Skeletal muscle tissue (tissue), 4 donors: ENCODE measurements around the gene ZNF410. TPM values are rescaled to one million over a fixed set of nuclear protein-coding genes. Genes with fewer than 3 reads are reported as not detected.
"Not testable (repeated sequence)": the region's sequence is repeated elsewhere in the genome, so short reads cannot be mapped to it uniquely, and the experiment has no call there.

Source experiments
- H3K27ac ChIP-seq: one replicate; pipeline ENCODE4 v1.7.0; 2013; ENCODE audit warnings: mild to moderate bottlenecking, low read depth, low read length, inconsistent platforms
- H3K27me3 ChIP-seq, 3 donors: one replicate each; pipeline ENCODE4 v1.7.0; 2013; ENCODE audit warnings: low read length in 3 of 3; ENCODE audit not compliant: control insufficient read depth in 3 of 3, insufficient read depth in 3 of 3
- H3K36me3 ChIP-seq, 3 donors: one replicate each; pipeline ENCODE4 v1.7.0; 2013; ENCODE audit warnings: low read length in 3 of 3; ENCODE audit not compliant: control insufficient read depth in 3 of 3, insufficient read depth in 3 of 3
- H3K4me1 ChIP-seq, 3 donors: one replicate each; pipeline ENCODE4 v1.7.0; 2013; ENCODE audit warnings: low read length in 3 of 3, mild to moderate bottlenecking in 3 of 3; ENCODE audit not compliant: control insufficient read depth in 3 of 3, insufficient read depth in 3 of 3
- H3K4me3 ChIP-seq, 3 donors: one replicate each; pipeline ENCODE4 v1.7.0; 2013; ENCODE audit warnings: low read length in 3 of 3
- H3K9ac ChIP-seq, 3 donors: one replicate each; pipeline ENCODE4 v1.7.0; 2013; ENCODE audit warnings: low read length in 3 of 3, mild to moderate bottlenecking in 3 of 3, moderate library complexity in 2 of 3, low read depth in 1 of 3
- H3K9me3 ChIP-seq, 3 donors: one replicate each; pipeline ENCODE4 v1.7.0; 2013; ENCODE audit warnings: low read length in 3 of 3; ENCODE audit not compliant: control insufficient read depth in 3 of 3
- total RNA-seq: library from RNA; depleted of rRNA; stranded (reverse); fragments of >200 nt; gene quantifications from one replicate; pipeline ENCODE4 v1.2.3, GENCODE V29; 2014
- donor health status: Osteomylitis.

The ZNF410 gene
- total RNA-seq, 1 donor from 2014 or later: 71.0 TPM

DNA sequence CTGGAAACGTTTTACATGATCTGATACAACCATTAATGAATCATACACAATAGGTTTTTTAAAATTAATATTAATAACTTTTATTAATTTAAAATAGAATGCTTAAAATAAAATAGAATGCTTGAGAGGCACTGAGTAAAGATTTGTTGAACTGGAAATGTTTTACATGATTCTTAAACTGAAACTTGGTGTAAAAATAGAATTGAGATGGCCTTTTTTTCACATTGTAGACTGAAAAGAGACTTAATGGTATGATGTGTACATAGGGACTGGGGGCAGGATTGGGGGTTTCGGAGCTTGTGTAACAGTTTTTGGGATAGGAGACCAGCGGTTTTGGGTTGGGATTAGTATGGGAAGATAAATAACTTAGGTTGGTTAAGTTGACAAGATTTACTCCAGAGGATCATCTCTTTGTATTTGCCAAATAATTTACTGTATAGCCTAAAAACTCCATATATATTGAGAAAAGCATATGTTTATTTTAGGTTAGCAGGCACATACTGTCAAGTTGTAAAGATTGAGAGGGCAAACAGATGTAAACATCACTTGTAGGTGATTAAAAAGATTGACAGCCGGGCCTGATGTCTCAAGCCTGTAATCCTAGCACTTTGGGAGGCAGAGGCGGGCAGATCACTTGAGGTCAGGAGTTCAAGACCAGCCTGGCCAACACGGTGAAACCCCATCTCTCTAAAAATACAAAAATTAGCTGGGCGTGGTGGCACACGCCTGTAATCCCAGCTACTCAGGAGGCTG lies 2.0 kb upstream of the ZNF410 start:
- Histone ChIP-seq H3K4me1 (peaks cover 9 to 19% (median 13%) of the 10 kb centered on the region in 3 donors), H3K27me3 (no peaks in the 10 kb centered on the region), H3K4me3 (no peak overlapping the region), H3K36me3 (peaks cover 2 to 9% (median 3%) of the 10 kb centered on the region in 3 donors), H3K9ac (no peak overlapping the region), H3K9me3 (no peaks in the 10 kb centered on the region), H3K27ac (no peak overlapping the region)

DNA sequence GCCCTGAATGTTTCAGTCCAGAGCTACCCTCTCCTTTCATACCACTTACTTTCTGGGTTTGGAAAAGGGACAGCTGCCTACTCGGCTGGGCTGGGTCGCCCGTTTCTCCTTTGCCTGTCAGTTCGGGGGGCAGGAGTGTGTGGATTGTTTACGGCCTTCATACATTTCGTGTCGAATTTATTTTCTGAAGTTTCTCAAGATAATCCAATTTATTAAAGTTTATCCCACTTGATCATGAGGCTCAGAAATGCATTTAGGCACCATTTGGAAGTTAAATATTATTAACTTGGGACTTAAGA lies 608 bp downstream of the ZNF410 start:
- peak overlapping the region; percentile 93 to 97 (median 94) for H3K9ac ChIP-seq
- H3K27me3 ChIP-seq: no peaks in the 10 kb centered on the region
- peak overlapping the region; percentile 84 for H3K27ac ChIP-seq
- H3K4me1 ChIP-seq: peaks cover 9 to 19% (median 13%) of the 10 kb centered on the region in 3 donors
- no peaks in the 10 kb centered on the region for H3K9me3 ChIP-seq
- H3K36me3 ChIP-seq: peaks cover 0 to 3% (median 0%) of the 10 kb centered on the region in 3 donors
- peak overlapping the region; percentile 79 to 89 (median 87) for H3K4me3 ChIP-seq

DNA sequence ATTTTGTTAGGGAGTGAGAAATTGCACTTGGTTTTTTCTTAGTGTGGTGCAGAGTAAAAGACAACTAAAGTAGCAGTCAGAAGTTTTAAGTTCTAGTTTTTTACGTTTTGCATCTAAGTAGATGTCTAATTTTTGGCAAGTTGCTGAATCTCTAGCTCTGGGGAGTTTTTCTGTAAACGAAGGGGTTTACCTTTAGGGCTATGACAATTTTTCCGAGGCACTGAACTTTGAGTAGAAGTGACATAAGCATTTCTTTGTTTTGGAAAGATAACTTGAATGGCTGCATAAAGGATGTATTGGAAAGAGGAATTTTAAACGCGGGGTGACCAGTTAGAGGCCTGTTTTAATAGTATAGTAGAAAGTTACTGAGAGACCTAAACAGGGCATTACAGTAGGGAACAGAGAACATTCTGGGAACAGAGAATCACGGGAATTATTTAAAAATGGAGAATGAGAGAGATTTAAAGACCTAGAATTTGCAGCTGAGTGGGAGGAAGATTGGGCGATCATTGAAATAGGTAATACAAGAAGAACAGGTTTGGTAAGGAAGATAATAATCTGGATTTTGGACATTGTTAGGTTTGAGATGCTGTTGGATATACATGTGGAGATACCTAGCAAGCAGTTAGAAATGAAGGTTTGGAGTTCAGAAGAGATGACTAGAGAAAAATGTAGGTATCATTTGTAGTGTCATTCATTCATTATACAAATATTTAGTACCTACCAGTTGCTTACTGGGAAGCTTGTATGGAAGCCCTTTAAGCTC lies 1.2 kb downstream of the ZNF410 start:
- Histone ChIP-seq H3K4me1 (peaks cover 9 to 19% (median 13%) of the 10 kb centered on the region in 3 donors), H3K4me3 (peak overlapping the region; percentile 79 to 89 (median 87)), H3K9me3 (no peaks in the 10 kb centered on the region), H3K36me3 (peaks cover 0 to 5% (median 4%) of the 10 kb centered on the region in 3 donors), H3K27ac (peak overlapping the region; percentile 84), H3K9ac (peak overlapping the region; percentile 93 to 97 (median 94)), H3K27me3 (no peaks in the 10 kb centered on the region)

DNA sequence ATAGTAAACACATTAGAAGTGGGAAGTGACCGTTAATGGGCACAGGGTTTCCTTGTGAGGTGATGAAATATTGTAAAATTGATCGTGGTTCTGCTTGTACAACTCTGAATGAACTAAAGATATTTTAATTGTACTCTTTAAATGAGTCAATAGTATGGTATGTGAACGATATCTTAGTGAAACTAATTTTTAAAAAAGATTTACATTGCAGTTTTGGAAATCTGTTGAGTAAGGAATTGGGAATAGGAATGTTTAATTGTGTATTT lies 1.7 kb downstream of the ZNF410 start:
- Histone ChIP-seq H3K4me1 (peaks cover 9 to 19% (median 13%) of the 10 kb centered on the region in 3 donors), H3K36me3 (peaks cover 0 to 7% (median 4%) of the 10 kb centered on the region in 3 donors), H3K4me3 (peak overlapping the region in 1 of 3 donors; percentile 89), H3K27me3 (no peaks in the 10 kb centered on the region), H3K9me3 (no peaks in the 10 kb centered on the region), H3K27ac (no peak overlapping the region), H3K9ac (no peak overlapping the region)

DNA sequence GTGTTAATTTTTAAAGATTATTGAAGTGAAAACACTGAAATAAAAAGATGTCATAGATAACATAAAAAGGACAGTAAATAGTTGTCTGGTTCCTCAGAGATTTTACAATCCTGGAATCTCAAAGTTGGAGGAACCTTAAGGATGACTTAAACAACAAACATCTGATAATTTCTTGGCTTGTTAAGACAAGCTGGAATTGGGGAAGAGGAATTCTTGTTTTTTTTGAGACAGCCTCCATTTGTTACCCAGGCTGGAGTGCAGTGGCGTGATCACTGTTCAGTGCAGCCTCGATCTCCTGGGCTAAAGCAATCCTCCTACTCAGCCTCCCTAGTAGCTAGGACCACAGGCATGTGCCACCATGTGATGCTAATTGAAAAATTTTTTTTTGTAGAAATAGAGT lies 2.3 kb downstream of the ZNF410 start:
- Histone ChIP-seq H3K9ac (no peak overlapping the region), H3K4me1 (peaks cover 9 to 19% (median 13%) of the 10 kb centered on the region in 3 donors), H3K9me3 (no peaks in the 10 kb centered on the region), H3K27me3 (no peaks in the 10 kb centered on the region), H3K4me3 (no peak overlapping the region), H3K27ac (no peak overlapping the region), H3K36me3 (peaks cover 0 to 11% (median 8%) of the 10 kb centered on the region in 3 donors)

DNA sequence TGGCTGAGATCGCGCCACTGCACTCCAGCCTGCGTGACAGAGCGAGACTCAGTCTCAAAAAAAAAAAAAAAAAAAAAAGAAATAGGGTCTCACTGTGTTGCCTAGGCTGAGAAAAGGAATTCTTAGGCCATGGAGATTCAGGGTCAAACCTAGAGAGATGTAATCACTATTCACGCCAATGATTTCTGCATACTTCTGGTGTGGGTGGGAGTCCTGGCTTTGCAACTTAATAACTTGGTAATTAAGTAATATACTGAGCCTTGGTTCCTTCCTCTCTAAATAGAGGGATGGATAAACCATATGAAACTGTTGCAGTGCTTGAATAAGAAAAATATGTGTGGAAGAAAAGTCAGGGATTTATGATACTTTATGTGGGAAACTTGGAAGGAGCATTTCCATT lies 2.7 kb downstream of the ZNF410 start:
- Histone ChIP-seq H3K9me3 (no peaks in the 10 kb centered on the region), H3K27me3 (no peaks in the 10 kb centered on the region), H3K36me3 (peaks cover 2 to 14% (median 11%) of the 10 kb centered on the region in 3 donors), H3K27ac (no peak overlapping the region), H3K4me3 (no peak overlapping the region), H3K4me1 (peaks cover 9 to 19% (median 13%) of the 10 kb centered on the region in 3 donors), H3K9ac (no peak overlapping the region)

DNA sequence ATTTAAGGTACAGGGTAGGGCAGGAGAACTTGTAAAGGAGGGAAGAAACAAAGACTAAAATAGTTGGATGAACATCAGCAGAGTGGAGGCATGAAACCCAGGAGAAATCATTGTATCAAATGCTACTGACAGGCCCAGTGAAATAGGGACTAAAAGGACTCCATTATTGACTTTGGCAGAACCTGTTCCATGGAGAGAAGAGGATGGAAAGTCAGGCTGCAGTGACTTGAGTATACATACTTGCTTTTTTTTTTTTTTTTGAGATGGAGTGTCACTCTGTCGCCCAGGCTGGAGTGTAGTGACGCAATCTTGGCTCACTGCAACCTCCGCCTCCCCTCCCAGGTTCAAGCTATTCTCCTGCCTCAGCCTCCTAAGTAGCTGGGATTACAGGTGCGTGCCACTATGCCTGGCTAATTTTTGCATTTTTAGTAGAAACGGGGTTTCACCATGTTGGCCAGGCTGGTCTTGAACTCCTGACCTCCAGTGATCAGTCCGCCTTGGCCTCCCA lies 7.6 kb downstream of the ZNF410 start:
- H3K9me3 ChIP-seq, H3K4me1 ChIP-seq, H3K27me3 ChIP-seq, H3K9ac ChIP-seq, H3K4me3 ChIP-seq, H3K27ac ChIP-seq: not testable (repeated sequence)
- peaks cover 13 to 51% (median 49%) of the 10 kb centered on the region in 3 donors for H3K36me3 ChIP-seq

DNA sequence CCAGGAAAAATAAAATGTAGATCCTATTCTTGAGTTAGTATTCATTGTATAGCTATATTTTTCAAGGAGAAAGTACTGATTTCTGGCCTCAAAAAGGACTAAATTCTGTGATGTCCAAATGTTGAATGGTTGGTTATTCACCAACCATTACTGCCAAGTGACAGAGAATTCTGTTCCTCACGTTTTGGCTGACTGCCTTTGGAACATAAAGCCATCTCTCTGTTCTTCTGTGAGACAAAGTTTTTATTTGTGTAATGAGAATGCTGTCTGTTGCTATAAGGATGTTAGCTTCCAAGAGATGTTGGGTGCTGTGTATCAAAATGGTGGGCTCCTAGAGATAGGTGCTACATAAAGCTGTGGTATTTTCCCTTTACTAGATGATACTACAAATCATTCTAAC lies 9.3 kb downstream of the ZNF410 start:
- Histone ChIP-seq H3K36me3 (peaks cover 13 to 54% (median 53%) of the 10 kb centered on the region in 3 donors), H3K9ac (no peak overlapping the region), H3K27me3 (no peaks in the 10 kb centered on the region)

DNA sequence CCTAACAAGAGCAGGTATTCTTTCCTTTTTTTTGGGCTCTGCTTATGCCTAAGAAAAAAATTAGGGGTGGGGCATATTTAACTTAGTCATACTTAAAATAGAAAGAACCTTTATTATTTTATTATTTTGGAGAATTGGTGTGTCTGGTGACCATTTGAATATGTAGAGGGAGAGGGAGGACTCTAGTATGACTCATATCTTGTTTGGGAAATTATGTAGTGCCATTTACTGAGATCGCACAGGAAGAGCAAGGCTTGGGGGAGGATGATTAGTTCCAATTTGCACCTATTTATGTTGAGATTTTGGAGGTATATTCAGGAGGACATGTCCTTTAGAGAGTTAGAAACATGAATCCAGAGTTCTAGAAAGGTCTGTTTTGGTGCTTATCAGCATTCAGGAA lies 9.9 kb downstream of the ZNF410 start:
- Histone ChIP-seq H3K4me3 (no peak overlapping the region), H3K9me3 (no peaks in the 10 kb centered on the region), H3K36me3 (peaks cover 13 to 54% (median 53%) of the 10 kb centered on the region in 3 donors), H3K27ac (no peak overlapping the region), H3K9ac (no peak overlapping the region), H3K27me3 (no peaks in the 10 kb centered on the region), H3K4me1 (peaks cover 0 to 6% (median 4%) of the 10 kb centered on the region in 3 donors)

More for the DNA sequence above, 9.3 kb downstream of the ZNF410 start:
- Histone ChIP-seq H3K27ac (no peak overlapping the region), H3K4me1 (peaks cover 0 to 6% (median 4%) of the 10 kb centered on the region in 3 donors), H3K4me3 (no peak overlapping the region), H3K9me3 (no peaks in the 10 kb centered on the region)

DNA sequence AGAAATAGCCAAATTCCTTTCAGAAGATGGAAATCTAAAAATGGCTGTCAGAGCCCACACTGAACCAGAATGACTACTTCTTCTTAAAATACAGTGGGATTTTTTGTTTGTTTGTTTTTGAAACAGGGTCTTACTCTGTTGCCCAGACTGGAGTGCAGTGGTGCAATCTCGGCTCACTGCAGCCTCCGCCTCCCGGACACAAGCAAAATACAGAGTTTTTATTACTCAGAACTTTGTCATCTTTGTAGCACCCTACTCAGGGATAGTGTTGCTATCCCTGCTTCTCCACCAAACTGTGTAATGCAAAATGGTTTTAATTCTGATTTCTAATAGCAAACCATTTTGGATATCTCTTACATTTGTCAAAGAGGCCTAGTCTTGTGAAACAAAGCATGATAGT lies 16.4 kb downstream of the ZNF410 start:
- Histone ChIP-seq H3K4me1 (peaks cover 0 to 6% (median 4%) of the 10 kb centered on the region in 3 donors), H3K27ac (no peak overlapping the region), H3K4me3 (no peak overlapping the region), H3K9ac (no peak overlapping the region), H3K36me3 (peaks cover 18 to 46% (median 44%) of the 10 kb centered on the region in 3 donors), H3K27me3 (no peaks in the 10 kb centered on the region), H3K9me3 (no peaks in the 10 kb centered on the region)
